SH-SY5Y (cell line): ENCODE measurements around the gene KCTD16.

Experiments used
- GATA2 ChIP-seq: IDR thresholded peaks from 2 replicates; pipeline ENCODE4 v1.6.1; 2011; ENCODE audit warnings: mild to moderate bottlenecking, low read depth, low read length
- GATA3 ChIP-seq: IDR thresholded peaks from 2 replicates; pipeline ENCODE4 v1.6.1; 2011; ENCODE audit warnings: low read depth, mild to moderate bottlenecking, low read length, moderate library complexity

GRCh38 chr5:144202072-144202471, 31.4 kb downstream of the KCTD16 start:
- TF ChIP-seq GATA2 (no peak), GATA3 (no peak)
